HG02973 (cell line): ENCODE measurements around the gene HOXD1.

Experiments
- ATAC-seq: cut with Tn5 transposase; IDR thresholded peaks from one replicate; pipeline ENCODE4 v1.9.1; 2021; ENCODE audit warnings: moderate library complexity; ENCODE audit not compliant: unreplicated experiment

The HOXD1 gene

GRCh38 chr2:176187899-176188773 is at the start of gene HOXD1:
Gene HOXD1, plus strand, starts transcription at chr2:176188668. Its CDS starts 134 bp downstream, at chr2:176188802.
- ATAC-seq = no peak

GRCh38 chr2:176138923-176139660 is 49.4 kb upstream of the HOXD1 start:
- no peak for ATAC-seq

- no peak for ATAC-seq
Observed at GRCh38 chr2:176139661-176140512, 48.6 kb upstream of the HOXD1 start.

GRCh38 chr2:176140513-176141317 is 47.8 kb upstream of the HOXD1 start:
- peak; percentile 92 for ATAC-seq

GRCh38 chr2:176142281-176142680 is 46.2 kb upstream of the HOXD1 start:
- ATAC-seq = no peak

- ATAC-seq = no peak
Observed at GRCh38 chr2:176145085-176145969, 43.1 kb upstream of the HOXD1 start.

- no peak for ATAC-seq
Observed at GRCh38 chr2:176146101-176146500, 42.4 kb upstream of the HOXD1 start.

- ATAC-seq = no peak
Observed at GRCh38 chr2:176146645-176147044, 41.8 kb upstream of the HOXD1 start.

- ATAC-seq = no peak
Observed at GRCh38 chr2:176147210-176147799, 41.2 kb upstream of the HOXD1 start.

- ATAC-seq = no peak
Observed at GRCh38 chr2:176147800-176148496, 40.5 kb upstream of the HOXD1 start.

GRCh38 chr2:176148751-176149421 is 39.6 kb upstream of the HOXD1 start:
- no peak for ATAC-seq

GRCh38 chr2:176149481-176149938 is 39.0 kb upstream of the HOXD1 start:
- ATAC-seq = no peak

GRCh38 chr2:176149939-176150583 is 38.4 kb upstream of the HOXD1 start:
- ATAC-seq = no peak

GRCh38 chr2:176150584-176151441 is 37.7 kb upstream of the HOXD1 start:
- ATAC-seq = no peak

GRCh38 chr2:176151442-176152287 is 36.8 kb upstream of the HOXD1 start, which contains the start of gene HOXD4:
Gene HOXD4, plus strand, starts transcription at chr2:176151550. Its CDS starts 84 bp downstream, at chr2:176151634.
- no peak for ATAC-seq
